NCI-H82 (cell line): ENCODE measurements around the gene OR10AD1.
"Not testable (repeated sequence)": the region's sequence is repeated elsewhere in the genome, so short reads cannot be mapped to it uniquely, and the experiment has no call there.

Source experiments
- DNase-seq: peaks from one replicate; lab custom pipeline; 2025; lab: John Stamatoyannopoulos, UW

The OR10AD1 gene

GRCh38 chr12:48160807-48161206 is 42.3 kb downstream of the OR10AD1 start:
- DNase-seq = no peak

GRCh38 chr12:48160046-48160445 is 43.0 kb downstream of the OR10AD1 start:
- DNase-seq = no peak

GRCh38 chr12:48157889-48158370 is 45.2 kb downstream of the OR10AD1 start:
- no peak for DNase-seq

GRCh38 chr12:48157018-48157888 is 45.8 kb downstream of the OR10AD1 start, which contains the start of gene ASB8:
ASB8 (minus strand) TSS chr12:48157515; CDS start chr12:48153496, 4,019 bp downstream.
- peak; percentile 100 for DNase-seq

- DNase-seq = peak; percentile 65
Observed at GRCh38 chr12:48156652-48157017, 46.5 kb downstream of the OR10AD1 start.

- not testable (repeated sequence) for DNase-seq
Observed at GRCh38 chr12:48155786-48156185, 47.3 kb downstream of the OR10AD1 start.
